ENCODE measurements around the gene PPM1E.
"Not testable (repeated sequence)": the region's sequence is repeated elsewhere in the genome, so short reads cannot be mapped to it uniquely, and the experiment has no call there.

PPM1E gene

GRCh38 chr17:58957725-58958073 lies 202.0 kb downstream of the PPM1E start:
- not testable (repeated sequence) for DNase-seq

- no peak for DNase-seq
Observed at GRCh38 chr17:58960068-58960467, 204.4 kb downstream of the PPM1E start.

GRCh38 chr17:58965221-58965620 lies 209.6 kb downstream of the PPM1E start:
- no peak for DNase-seq

- DNase-seq, result no peak
Observed at GRCh38 chr17:58966208-58966607, 210.6 kb downstream of the PPM1E start.

- DNase-seq, result no peak
Observed at GRCh38 chr17:58968426-58969061, 212.9 kb downstream of the PPM1E start.

- no peak for DNase-seq
Observed at GRCh38 chr17:58969156-58969555, 213.5 kb downstream of the PPM1E start.

- no peak for DNase-seq
Observed at GRCh38 chr17:58969612-58970011, 214.0 kb downstream of the PPM1E start.

- no peak for DNase-seq
Observed at GRCh38 chr17:58970609-58971450, 215.2 kb downstream of the PPM1E start.

GRCh38 chr17:58974354-58974753 lies 218.7 kb downstream of the PPM1E start:
- no peak for DNase-seq

GRCh38 chr17:58976541-58976940 lies 220.9 kb downstream of the PPM1E start:
- no peak for DNase-seq

GRCh38 chr17:58980706-58981481 lies 225.2 kb downstream of the PPM1E start:
- no peak for DNase-seq

GRCh38 chr17:58982626-58983025 lies 227.0 kb downstream of the PPM1E start:
- no peak for DNase-seq

GRCh38 chr17:58985367-58985766 lies 229.7 kb downstream of the PPM1E start:
- DNase-seq, result no peak

GRCh38 chr17:58985971-58986370 lies 230.3 kb downstream of the PPM1E start:
- no peak for DNase-seq

GRCh38 chr17:58989629-58990028 lies 234.0 kb downstream of the PPM1E start:
- DNase-seq, result no peak

GRCh38 chr17:58991718-58992331 lies 236.2 kb downstream of the PPM1E start:
- DNase-seq, result no peak

GRCh38 chr17:58993311-58993710 lies 237.7 kb downstream of the PPM1E start:
- DNase-seq, result no peak

- no peak for DNase-seq
Observed at GRCh38 chr17:58995247-58995940, 239.7 kb downstream of the PPM1E start.

- DNase-seq, result no peak
Observed at GRCh38 chr17:58996968-58997367, 241.3 kb downstream of the PPM1E start.

- DNase-seq, result no peak
Observed at GRCh38 chr17:58997756-58998553, 242.3 kb downstream of the PPM1E start.

GRCh38 chr17:58998871-58999270 lies 243.2 kb downstream of the PPM1E start:
- no peak for DNase-seq

- no peak for DNase-seq
Observed at GRCh38 chr17:58999500-58999899, 243.8 kb downstream of the PPM1E start.

Measured in activated T-cell treated with anti-CD3 and anti-CD28 coated beads, Interleukin-2, amount 50 U/mL, for 1 hour (primary cell).